GM12891 (cell line): ENCODE data around the gene PHOSPHO1.

Experiments
- PAX5 ChIP-seq: IDR thresholded peaks from 2 replicates; pipeline ENCODE4 v1.6.1; 2011; ENCODE audit warnings: low read length, moderate library complexity, mild to moderate bottlenecking; ENCODE audit not compliant: insufficient read depth, severe bottlenecking
- POLR2A ChIP-seq: IDR thresholded peaks from 2 replicates; pipeline ENCODE4 v1.6.1; 2011; ENCODE audit warnings: low read depth, low read length, control low read depth
- POLR2AphosphoS5 ChIP-seq: IDR thresholded peaks from 2 replicates; pipeline ENCODE4 v1.6.1; 2011; ENCODE audit warnings: low read depth, low read length, control low read depth
- TAF1 ChIP-seq: IDR thresholded peaks from 2 replicates; pipeline ENCODE4 v1.6.1; 2011; ENCODE audit warnings: low read depth, low read length, control low read depth

DNA sequence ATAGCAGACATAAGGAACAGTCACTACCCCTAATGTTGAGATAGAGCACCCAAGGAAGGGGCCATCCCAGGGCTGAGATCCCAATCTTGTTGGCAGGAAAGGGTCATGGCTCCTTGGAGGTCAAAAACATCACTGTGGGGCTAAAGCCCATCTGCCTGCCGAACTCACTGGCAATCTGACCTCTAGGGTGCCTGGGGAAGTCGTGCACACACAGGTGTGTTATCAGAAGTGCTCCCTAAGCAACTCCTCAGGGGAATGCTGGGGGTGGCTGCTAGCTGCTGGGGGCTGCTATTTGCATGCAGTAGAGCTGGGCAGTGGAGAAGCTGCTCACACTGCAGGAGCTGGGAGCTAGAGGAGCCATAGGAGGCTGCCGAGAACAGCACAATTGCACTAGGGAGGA, 47.5 kb upstream of the PHOSPHO1 start:
- TF ChIP-seq POLR2A, result no peak
- no peak for TF ChIP-seq POLR2AphosphoS5
- no peak for TF ChIP-seq TAF1
- no peak for TF ChIP-seq PAX5
